Epithelial cell of proximal tubule (primary cell): ENCODE measurements around the gene SFXN3. TPM values are rescaled to one million over a fixed set of nuclear protein-coding genes. Genes with fewer than 3 reads are reported as not detected.

Experiments
- DNase-seq: peaks from one replicate; pipeline ENCODE4 v3.0.0-alpha.2; 2011; ENCODE audit warnings: low read depth
- H3K4me3 ChIP-seq: 2 replicates; pipeline ENCODE4 v1.5.1; 2011; ENCODE audit warnings: low read depth, mild to moderate bottlenecking, low read length
- total RNA-seq: library from RNA; depleted of rRNA; stranded (reverse); fragments of >200 nt; gene quantifications from 2 replicates; pipeline ENCODE4 v1.2.3, GENCODE V29; 2015
- TF ChIP-seq, protein P1 (sequence below): conservative IDR thresholded peaks from 2 replicates; pipeline ENCODE4 v1.5.1; 2012; ENCODE audit warnings: low read depth, mild to moderate bottlenecking, low read length

The SFXN3 gene
- total RNA-seq, 1 donor from 2014 or later, result 47.6 TPM

DNA sequence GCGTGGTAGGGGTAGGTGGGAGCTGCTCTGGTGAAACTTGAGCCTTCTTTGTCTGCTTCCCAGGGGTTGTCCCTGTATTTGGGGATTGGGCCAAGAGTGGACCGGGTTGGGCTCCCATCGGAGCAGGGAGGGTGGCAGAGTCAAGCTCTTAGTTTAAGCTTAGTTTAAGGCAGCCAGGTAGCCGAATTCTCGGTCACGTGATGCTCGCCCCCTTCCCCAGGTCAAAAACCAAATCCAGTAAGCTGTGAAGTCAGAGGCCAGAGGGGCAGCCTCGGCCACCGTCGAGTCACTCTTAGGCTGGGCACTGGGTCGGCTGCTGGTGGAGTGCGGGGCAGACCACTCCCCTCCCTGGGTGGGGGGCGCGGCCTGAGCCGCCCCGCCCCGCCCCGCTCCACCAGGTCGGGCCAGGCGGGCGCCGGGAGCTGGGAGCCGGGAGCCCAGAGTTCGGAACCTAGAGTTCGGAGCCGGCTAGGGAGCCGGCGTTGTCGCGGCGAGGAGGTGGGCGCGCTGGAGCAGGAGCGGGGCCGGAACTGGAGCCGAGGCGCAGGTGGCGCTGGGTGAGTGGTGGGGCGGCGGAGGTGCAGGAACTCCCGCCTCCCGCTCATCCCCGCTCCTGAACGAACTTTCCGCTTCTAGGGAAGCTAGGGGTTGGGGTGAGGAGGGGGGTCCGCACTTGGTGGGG is 34.2 kb upstream of the SFXN3 start:
- no peak for DNase-seq
- TF ChIP-seq, protein P1, sequence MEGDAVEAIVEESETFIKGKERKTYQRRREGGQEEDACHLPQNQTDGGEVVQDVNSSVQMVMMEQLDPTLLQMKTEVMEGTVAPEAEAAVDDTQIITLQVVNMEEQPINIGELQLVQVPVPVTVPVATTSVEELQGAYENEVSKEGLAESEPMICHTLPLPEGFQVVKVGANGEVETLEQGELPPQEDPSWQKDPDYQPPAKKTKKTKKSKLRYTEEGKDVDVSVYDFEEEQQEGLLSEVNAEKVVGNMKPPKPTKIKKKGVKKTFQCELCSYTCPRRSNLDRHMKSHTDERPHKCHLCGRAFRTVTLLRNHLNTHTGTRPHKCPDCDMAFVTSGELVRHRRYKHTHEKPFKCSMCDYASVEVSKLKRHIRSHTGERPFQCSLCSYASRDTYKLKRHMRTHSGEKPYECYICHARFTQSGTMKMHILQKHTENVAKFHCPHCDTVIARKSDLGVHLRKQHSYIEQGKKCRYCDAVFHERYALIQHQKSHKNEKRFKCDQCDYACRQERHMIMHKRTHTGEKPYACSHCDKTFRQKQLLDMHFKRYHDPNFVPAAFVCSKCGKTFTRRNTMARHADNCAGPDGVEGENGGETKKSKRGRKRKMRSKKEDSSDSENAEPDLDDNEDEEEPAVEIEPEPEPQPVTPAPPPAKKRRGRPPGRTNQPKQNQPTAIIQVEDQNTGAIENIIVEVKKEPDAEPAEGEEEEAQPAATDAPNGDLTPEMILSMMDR, result no peak
- H3K4me3 ChIP-seq, result peak overlapping the region; percentile 93

DNA sequence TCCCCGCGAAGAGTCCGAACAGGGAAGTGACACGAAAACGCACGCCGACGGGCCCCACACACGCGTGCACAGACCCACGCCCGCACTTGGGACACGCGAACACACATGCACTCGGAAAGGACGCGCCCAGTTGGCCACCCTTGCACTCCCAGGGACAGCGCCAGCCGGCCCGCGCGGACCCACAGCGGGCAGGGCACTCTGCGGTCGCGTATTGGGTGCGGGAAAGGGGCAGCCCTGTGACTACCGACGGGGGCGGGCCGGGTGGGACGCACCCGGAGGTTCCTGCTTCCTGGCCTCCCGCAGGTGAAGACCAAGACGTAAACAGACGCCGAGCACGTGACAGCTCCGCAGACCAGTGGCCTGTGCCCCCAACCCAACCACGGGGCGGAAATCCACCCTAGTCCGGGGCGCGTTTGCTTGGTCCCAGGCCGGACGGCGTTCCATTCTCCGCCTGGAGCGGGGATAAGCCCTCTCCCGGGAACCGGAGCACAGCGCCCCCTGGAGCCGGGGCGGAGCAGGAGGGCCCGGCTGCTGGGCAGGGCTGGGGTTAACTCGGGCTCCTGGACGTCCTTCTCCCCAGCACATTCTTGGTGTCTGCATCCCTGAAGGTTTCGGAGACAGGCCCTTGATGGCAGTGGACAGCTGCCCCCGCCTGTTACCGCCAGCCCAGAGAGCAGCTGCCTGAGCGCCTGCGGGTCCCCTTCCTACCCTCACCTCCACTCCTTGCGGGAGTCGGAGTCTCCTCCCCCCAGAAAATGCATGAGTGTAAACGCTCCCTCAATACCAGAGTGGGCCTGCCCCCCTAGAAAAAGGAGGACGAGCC is 33.5 kb upstream of the SFXN3 start:
- no peak for DNase-seq
- TF ChIP-seq, protein P1, result peak; percentile 88
- peak overlapping the region; percentile 93 for H3K4me3 ChIP-seq

DNA sequence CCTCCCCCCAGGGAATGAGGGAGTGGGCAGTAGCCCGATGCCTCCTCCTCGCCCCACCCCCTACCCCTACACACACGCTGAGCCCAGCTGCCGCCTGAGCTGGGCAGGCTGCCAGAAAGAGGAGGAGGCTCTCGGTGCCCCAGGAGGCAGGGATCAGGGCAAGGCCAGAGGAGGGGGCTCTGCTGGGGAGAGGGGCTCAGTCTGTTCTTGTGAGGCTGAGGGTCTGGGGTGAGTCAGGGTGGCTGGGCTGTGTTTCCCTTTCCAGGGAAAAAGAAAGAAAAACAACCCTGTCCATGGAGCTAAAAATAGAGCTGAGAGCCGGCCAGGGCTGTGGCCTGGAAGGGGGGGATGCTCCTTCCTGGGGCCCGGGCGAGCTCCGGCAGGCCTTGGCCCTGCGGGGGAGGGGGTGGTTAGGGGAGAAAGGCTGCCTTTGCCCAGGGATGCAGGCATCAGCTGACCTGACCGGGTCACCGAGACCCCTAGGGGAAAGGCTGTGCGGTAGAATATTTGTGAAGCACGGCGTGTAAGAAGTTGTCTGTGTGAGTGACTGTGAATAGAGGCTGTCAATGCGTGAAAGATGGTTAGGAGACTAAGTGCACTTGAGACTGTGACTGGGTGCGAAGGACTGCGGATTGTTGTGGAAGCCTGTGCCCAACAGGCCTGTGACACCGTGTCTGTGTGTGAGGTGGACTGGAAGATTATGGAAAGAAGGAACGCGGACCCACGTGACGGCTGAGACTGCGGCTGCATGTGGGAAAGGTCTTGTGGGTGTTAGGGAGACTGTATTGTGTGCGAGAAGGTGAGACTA is 32.6 kb upstream of the SFXN3 start:
- DNase-seq, result no peak
- TF ChIP-seq, protein P1, result no peak
- H3K4me3 ChIP-seq, result peak overlapping the region; percentile 93

DNA sequence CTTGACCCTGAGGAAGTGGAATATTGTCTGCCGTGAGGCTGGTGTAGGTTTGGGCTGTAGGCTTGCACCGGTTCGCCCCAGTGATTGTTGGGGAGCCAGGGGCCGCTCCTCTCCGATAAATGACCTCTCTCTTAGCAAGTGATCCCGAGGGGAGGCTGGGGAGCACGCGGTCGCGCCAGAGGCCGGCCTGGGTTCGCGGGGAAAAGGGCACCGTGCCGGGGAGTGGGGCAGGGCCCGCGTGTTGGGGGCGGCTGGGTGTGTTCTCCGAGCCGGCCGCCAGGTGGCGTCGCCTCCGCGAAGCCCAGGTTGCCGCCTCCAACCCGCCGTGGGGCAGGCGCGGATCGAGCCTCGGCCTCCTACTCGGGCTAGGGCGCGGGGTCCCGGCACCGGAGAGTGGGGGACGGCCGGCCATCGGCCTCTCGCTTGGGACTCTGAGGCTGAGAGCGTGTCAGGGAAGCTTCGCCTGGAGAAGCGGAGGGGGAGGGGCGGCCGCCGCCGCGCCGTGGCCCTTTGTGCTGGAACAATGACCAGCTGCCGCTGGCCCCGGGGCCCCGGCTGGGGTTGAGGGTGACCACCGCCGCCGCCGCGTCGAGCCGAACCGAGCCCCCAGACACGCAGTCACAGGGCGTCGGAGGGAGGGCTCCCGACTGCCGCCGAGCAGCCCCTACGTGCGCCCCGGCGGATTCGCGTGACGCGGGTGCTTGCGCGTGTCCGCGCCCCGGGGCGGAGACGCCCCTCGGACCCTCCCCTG is 31.9 kb upstream of the SFXN3 start:
- TF ChIP-seq, protein P1, result peak; percentile 65
- peak overlapping the region; percentile 93 for H3K4me3 ChIP-seq
- DNase-seq, result no peak

DNA sequence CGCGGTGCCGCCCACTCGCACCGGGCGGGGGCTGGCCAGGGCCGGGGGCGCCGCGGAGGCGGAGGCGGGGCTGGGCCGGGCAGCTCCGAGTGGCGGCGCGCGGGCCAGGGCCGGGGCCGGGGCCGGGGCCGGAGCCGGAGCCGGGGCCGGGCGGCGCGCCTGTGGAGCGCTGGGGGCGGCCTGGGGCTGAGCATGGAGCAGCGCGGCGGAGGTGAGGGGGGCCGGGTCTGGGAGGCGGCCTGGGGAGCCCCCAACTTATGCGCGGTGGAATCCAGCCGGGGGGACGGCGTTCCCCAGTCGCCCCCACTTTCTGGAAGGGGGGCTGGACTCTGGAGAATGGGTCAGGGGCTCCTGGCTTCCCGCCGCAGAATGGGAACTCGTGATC is 31.3 kb upstream of the SFXN3 start, which contains the start of gene LZTS2:
Gene LZTS2, plus strand, starts transcription at position 67 of the 385 bp plus-strand sequence. CDS start 2,731 bp downstream, outside the sequence.
- TF ChIP-seq, protein P1, result no peak
- H3K4me3 ChIP-seq, result peak within 1 kb of the TSS; percentile 93
- no peak for DNase-seq

DNA sequence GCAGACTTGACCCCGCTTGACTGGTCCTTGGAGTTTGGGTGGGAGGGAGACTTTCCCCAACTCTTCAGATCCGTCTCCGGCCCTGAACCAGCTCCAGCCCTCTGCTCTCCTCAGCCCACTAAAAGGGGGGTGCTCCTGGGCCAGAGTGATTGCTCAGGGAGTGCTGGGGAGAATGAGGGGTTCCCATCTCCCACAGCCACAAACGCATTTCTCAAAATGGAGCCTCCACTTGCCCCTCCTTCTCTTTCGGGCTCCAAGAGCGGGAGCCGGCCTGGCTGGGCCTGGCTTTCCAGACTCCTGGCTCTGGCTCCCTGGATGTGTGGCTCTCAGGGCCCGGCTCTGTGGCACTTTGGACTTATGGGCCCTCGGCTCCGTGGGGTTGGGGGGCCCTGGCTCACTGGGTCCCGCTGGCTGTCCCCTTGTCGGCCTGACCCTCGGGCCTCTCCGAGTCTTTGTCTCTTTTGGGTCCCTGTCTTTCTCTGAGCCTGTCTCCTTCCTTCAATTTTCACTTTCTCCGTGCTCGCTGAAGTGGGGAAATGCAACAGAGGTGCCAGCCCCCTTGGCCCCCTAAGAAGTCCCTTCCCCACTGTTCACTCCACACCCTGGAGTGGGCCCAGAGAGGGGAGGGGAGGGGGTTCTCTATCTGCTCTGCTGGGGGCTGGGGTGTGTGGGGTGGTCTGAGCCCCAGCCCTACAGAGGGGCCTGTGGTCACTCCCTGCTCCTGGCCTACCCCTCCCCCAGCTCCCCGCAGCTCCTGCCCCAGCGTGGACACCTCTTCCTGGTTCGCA is 30.7 kb upstream of the SFXN3 start:
- TF ChIP-seq, protein P1, result no peak
- H3K4me3 ChIP-seq, result peak overlapping the region; percentile 93
- no peak for DNase-seq
